ENCODE measurements around the gene DEXI.

The DEXI gene

DNA sequence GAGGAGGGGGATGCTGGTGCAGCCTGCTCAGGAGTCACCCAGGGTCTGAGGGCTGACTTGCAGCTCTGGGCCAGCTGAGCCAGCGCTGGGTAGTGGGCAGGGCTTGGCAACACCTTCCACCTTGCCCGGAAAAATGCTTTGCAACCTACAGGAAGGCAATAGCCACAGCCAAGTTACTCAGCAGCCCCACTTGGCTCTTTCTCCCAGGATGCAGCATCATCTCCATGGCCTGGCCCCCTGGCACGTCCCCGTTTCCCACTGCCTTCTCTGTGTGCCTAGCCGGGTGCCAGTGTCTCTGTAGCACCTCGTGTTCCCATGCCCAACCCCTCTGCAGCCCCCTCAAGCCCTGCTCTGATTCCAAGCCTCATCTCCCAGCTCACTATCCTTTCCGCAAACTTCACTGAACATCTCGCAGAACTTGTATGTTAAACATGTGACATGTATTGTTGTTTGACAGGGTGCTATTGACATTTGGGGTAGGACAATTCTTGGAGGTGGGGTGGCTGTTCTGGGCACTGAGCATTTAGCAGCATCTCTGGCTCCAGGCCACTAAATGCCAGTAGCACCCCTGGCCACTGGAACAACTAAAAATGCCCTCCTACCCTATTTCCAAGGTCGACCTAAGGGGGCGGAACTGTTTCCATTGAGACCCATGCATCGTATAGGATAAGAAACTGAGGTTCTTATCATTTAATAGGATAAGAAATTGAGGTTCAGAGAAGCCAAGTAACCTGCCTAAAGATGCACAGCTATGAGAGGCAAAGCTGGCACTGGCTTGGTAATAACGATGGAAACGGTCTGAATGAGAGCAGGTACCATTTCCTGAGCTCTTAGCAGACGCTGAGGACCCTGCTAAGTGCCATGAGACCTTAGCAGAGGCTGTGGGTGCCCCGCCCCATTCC, 12.2 kb downstream of the DEXI start:
- TF ChIP-seq GATA2 (IDR thresholded peaks at IDR 0.05; ENCODE audit: low read depth, low read length) (no peak), GATA3 (IDR thresholded peaks at IDR 0.05; ENCODE audit: low read depth, low read length) (no peak)

GRCh38 chr16:10927497-10928112, 14.7 kb downstream of the DEXI start:
- no peak for TF ChIP-seq GATA3 (IDR thresholded peaks at IDR 0.05; ENCODE audit: low read depth, low read length)
- TF ChIP-seq GATA2 (IDR thresholded peaks at IDR 0.05; ENCODE audit: low read depth, low read length) = no peak

GRCh38 chr16:10926867-10927266, 15.4 kb downstream of the DEXI start:
- TF ChIP-seq GATA2 (IDR thresholded peaks at IDR 0.05; ENCODE audit: low read depth, low read length) = no peak
- TF ChIP-seq GATA3 (IDR thresholded peaks at IDR 0.05; ENCODE audit: low read depth, low read length) = no peak

GRCh38 chr16:10926094-10926493, 16.2 kb downstream of the DEXI start:
- no peak for TF ChIP-seq GATA3 (IDR thresholded peaks at IDR 0.05; ENCODE audit: low read depth, low read length)
- no peak for TF ChIP-seq GATA2 (IDR thresholded peaks at IDR 0.05; ENCODE audit: low read depth, low read length)

DNA sequence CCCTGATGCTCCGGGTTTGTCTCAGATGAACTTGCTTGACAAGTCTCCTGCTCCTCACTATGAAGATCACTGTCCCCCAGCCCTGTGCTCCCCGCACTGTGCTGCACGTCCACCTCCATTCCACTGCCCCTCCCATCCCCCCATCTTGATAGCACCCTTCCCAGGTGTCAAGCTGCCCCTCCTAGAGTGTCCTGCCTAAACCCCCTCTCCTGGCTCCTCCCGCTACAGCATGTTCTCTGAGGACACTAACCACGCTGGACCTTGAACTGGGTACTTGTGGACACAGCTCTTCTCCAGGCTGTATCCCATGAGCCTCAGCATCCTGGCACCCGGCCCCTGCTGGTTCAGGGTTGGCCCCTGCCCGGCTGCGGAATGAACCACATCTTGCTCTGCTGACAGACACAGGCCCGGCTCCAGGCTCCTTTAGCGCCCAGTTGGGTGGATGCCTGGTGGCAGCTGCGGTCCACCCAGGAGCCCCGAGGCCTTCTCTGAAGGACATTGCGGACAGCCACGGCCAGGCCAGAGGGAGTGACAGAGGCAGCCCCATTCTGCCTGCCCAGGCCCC, 18.5 kb downstream of the DEXI start:
- no peak for TF ChIP-seq GATA2 (IDR thresholded peaks at IDR 0.05; ENCODE audit: low read depth, low read length)
- TF ChIP-seq GATA3 (IDR thresholded peaks at IDR 0.05; ENCODE audit: low read depth, low read length) = no peak

- TF ChIP-seq GATA3 (IDR thresholded peaks at IDR 0.05; ENCODE audit: low read depth, low read length) = no peak
- TF ChIP-seq GATA2 (IDR thresholded peaks at IDR 0.05; ENCODE audit: low read depth, low read length) = no peak
Observed at GRCh38 chr16:10923146-10923649, 19.1 kb downstream of the DEXI start.

GRCh38 chr16:10922328-10923145, 19.7 kb downstream of the DEXI start:
- no peak for TF ChIP-seq GATA3 (IDR thresholded peaks at IDR 0.05; ENCODE audit: low read depth, low read length)
- TF ChIP-seq GATA2 (IDR thresholded peaks at IDR 0.05; ENCODE audit: low read depth, low read length) = no peak

GRCh38 chr16:10921536-10922327, 20.5 kb downstream of the DEXI start:
- TF ChIP-seq GATA3 (IDR thresholded peaks at IDR 0.05; ENCODE audit: low read depth, low read length) = no peak
- TF ChIP-seq GATA2 (IDR thresholded peaks at IDR 0.05; ENCODE audit: low read depth, low read length) = no peak

DNA sequence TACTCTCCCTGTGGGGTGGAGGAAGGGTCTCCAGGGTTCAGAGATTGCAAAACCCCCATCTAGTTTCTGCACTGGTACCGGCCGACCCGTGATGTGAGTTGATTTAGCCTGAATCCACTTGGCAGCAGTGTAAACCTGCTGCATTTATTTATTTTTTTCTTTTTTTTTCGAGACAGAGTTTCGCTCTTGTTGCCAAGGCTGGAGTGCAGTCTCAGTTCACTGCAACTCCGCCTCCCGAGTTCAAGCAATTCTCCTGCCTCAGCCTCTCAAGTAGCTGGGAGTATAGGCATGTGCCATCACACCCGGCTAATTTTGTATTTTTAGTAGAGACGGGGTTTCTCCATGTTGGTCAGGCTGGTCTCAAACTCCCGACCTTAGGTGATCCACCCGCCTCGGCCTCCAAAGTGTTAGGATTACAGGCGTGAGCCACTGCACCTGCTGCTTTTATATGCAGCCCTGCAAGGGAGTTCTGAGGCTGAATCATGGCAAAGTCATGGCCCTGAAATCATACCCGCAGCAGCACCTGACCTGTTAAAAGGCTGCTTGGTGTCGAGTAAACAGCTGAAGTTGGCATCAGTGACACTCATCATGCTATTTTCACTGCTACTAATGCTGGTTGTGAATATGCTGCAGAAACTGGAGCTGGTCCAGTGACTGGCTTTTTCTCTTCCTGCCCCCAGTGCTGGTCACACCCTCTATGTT, 21.4 kb downstream of the DEXI start:
- TF ChIP-seq GATA2 (IDR thresholded peaks at IDR 0.05; ENCODE audit: low read depth, low read length) (no peak), GATA3 (IDR thresholded peaks at IDR 0.05; ENCODE audit: low read depth, low read length) (no peak)

- TF ChIP-seq GATA2 (IDR thresholded peaks at IDR 0.05; ENCODE audit: low read depth, low read length) (no peak), GATA3 (IDR thresholded peaks at IDR 0.05; ENCODE audit: low read depth, low read length) (no peak)
Observed at GRCh38 chr16:10919003-10919351, 23.3 kb downstream of the DEXI start.

GRCh38 chr16:10918294-10919002, 23.8 kb downstream of the DEXI start:
- TF ChIP-seq GATA2 (IDR thresholded peaks at IDR 0.05; ENCODE audit: low read depth, low read length) (no peak), GATA3 (IDR thresholded peaks at IDR 0.05; ENCODE audit: low read depth, low read length) (no peak)

- TF ChIP-seq GATA3 (IDR thresholded peaks at IDR 0.05; ENCODE audit: low read depth, low read length) (no peak), GATA2 (IDR thresholded peaks at IDR 0.05; ENCODE audit: low read depth, low read length) (no peak)
Observed at GRCh38 chr16:10916534-10916933, 25.7 kb downstream of the DEXI start.

Measured in SH-SY5Y (cell line).